GM20000 (cell line): ENCODE results near the gene CSPG5.

Experiments used
- DNase-seq: peaks from one replicate; pipeline ENCODE4 v3.0.0; 2012; ENCODE audit warnings: low spot score
- CTCF ChIP-seq: IDR thresholded peaks from 2 replicates; pipeline ENCODE4 v1.5.1; 2012; ENCODE audit warnings: mild to moderate bottlenecking, control low read depth; ENCODE audit errors: extremely low read depth, missing control alignments

The CSPG5 gene

GRCh38 chr3:47523310-47524073, 55.2 kb downstream of the CSPG5 start:
- no peak for DNase-seq
- no peak for TF ChIP-seq CTCF

GRCh38 chr3:47522082-47522987, 56.3 kb downstream of the CSPG5 start:
- peak; percentile 86 for TF ChIP-seq CTCF
- DNase-seq, result peak; percentile 85

GRCh38 chr3:47520756-47521155, 57.9 kb downstream of the CSPG5 start:
- no peak for DNase-seq
- no peak for TF ChIP-seq CTCF

- no peak for TF ChIP-seq CTCF
- DNase-seq, result no peak
These were observed 60.7 kb downstream of the CSPG5 start for GRCh38 chr3:47517937-47518336.

GRCh38 chr3:47515864-47516319, 62.8 kb downstream of the CSPG5 start:
- DNase-seq, result no peak
- no peak for TF ChIP-seq CTCF

GRCh38 chr3:47515100-47515499, 63.6 kb downstream of the CSPG5 start:
- no peak for TF ChIP-seq CTCF
- no peak for DNase-seq
